ENCODE data around the gene KRT14. TPM values are rescaled to one million over a fixed set of nuclear protein-coding genes. Genes with fewer than 3 reads are reported as not detected.
A peak's percentile ranks its signal among the peaks of the same experiment; 100 is the strongest.

KRT14 gene
- total RNA-seq: 10 to 100 TPM in 1 of 2 donors, 1 to 10 TPM in 1; 6.9 to 18.7 TPM

DNA sequence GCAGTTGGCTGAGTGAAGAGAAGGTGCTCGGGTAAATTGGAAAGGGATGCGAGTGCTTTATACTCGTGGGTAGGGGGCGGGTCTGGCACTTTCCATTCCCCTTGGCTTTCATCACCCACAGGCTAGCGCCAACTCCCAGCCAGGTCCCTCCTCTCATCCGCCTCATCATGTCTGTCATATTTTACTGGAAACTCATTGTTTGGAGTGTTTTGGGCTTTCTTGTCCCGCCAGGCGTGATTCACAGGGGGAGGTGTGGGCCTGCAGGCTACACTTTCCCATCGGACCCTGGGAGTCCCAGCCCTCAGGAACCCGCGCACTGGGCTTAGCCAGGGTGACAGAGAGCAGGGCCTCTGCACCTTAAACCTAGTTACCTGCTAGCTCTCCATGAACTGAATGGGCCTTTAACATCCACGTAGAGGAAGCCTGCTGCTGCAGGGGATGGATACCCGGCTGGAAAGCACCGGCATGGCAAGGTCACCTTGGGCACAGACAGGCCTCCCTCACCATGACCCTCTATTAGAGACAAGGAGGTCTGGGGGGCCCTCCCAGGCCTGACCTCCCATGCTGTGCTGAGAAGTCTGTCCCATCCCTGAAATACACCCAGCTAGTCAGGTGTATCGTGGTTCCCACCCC, at the start of gene KRT14:
Gene KRT14 (minus strand): TSS at position 33 of the 633 bp plus-strand sequence. CDS start 61 bp downstream, outside the sequence.
- H3K27ac ChIP-seq: no peak within 1 kb of the TSS
- no peak for ATAC-seq (ENCODE audit: insufficient number of reproducible peaks, low FRiP score, low read depth)
- no peak within 1 kb of the TSS for H3K4me3 ChIP-seq
- TF ChIP-seq, protein P1, sequence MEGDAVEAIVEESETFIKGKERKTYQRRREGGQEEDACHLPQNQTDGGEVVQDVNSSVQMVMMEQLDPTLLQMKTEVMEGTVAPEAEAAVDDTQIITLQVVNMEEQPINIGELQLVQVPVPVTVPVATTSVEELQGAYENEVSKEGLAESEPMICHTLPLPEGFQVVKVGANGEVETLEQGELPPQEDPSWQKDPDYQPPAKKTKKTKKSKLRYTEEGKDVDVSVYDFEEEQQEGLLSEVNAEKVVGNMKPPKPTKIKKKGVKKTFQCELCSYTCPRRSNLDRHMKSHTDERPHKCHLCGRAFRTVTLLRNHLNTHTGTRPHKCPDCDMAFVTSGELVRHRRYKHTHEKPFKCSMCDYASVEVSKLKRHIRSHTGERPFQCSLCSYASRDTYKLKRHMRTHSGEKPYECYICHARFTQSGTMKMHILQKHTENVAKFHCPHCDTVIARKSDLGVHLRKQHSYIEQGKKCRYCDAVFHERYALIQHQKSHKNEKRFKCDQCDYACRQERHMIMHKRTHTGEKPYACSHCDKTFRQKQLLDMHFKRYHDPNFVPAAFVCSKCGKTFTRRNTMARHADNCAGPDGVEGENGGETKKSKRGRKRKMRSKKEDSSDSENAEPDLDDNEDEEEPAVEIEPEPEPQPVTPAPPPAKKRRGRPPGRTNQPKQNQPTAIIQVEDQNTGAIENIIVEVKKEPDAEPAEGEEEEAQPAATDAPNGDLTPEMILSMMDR (IDR thresholded peaks at IDR 0.05): no peak
- no peak for DNase-seq (ENCODE audit: low spot score)
- H3K27me3 ChIP-seq (replicated peaks; ENCODE audit: insufficient read depth): no peaks in the 10 kb centered on the region
- no peaks in the 10 kb centered on the region for H3K9me3 ChIP-seq
- H3K36me3 ChIP-seq: no peaks in the 10 kb centered on the region
- peaks cover 5 to 12% of the 10 kb centered on the region in 2 donors for H3K4me1 ChIP-seq (ENCODE audit: control insufficient read depth in 1 of 2, low read depth in 2 of 2)

DNA sequence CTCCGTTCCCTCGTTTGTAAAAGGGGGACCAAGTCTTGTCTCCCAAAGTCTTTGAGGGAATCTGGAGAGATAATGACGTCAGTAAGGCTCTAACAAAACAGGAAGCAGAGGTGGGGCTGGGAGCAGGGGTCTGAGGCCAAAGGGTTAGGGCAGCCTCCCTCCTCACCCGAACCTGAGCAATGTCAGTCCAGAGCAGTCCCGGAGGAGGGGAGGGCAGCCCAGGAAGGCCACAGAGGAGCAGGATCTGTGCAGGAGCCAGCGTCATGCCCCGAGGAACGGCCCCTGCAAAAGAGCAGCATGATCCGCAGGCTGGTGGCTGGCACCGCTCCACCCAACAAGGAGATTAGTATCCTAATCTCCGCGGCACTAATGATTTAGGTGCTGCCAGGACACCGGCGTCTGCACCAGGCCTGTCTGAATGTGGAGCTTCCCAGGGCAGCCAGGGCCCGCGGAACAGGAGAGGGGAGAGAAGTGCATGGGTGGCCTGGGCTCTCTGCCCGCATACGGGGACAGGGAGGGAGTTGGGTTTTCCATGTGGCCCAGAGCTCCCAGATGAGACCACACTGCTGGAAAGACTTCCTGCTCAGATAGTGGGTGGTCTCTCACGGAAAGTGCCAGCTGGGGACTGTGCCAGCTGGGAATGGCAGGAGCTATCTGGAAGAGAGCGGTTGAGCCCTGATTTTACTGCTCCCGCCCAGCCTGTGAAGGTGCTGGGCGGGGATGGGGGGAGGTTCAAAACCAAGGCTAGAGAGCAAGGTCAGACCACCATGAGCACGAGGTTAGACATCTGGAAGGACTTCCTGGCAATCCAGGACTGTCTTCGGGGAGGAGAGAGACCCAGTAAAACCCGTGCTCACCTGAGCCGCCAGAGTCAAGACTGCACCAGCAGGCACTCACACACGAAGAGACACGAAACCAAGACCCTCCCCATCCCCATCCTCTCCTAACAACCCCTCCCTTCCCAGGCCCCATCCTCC, 48.7 kb upstream of the KRT14 start:
- peak overlapping the region; percentile 22 for H3K4me3 ChIP-seq
- TF ChIP-seq, protein P1 (IDR thresholded peaks at IDR 0.05): no peak
- H3K9me3 ChIP-seq: no peaks in the 10 kb centered on the region
- H3K4me1 ChIP-seq (ENCODE audit: control insufficient read depth in 1 of 2, low read depth in 2 of 2): peaks cover 0 to 12% of the 10 kb centered on the region in 2 donors
- H3K27ac ChIP-seq: no peak overlapping the region
- H3K36me3 ChIP-seq: no peaks in the 10 kb centered on the region
- no peaks in the 10 kb centered on the region for H3K27me3 ChIP-seq (replicated peaks; ENCODE audit: insufficient read depth)
- no peak for ATAC-seq (ENCODE audit: insufficient number of reproducible peaks, low FRiP score, low read depth)
- DNase-seq (ENCODE audit: low spot score): no peak

DNA sequence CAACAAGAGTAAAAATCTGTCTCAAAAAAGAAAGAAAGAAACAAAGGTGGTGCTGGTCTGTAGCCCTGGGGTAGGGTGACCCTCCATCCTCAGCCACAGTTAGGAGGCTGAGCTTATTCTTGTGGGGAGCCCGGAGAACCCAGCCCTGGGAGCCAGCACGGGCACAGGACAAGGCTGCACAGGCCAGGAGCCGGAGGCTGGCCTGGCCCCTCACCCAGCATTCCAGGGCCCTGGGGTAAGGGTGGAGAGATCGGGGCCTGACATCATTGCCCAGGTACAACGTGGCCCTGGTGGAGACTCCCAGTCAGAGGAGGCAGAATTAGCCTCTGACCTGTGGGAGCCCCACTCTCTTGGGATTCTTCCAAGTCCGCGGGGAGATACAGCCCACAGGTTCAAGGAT, 47.9 kb upstream of the KRT14 start:
- no peaks in the 10 kb centered on the region for H3K27me3 ChIP-seq (replicated peaks; ENCODE audit: insufficient read depth)
- H3K4me3 ChIP-seq: no peak overlapping the region
- DNase-seq (ENCODE audit: low spot score) (no peak), ATAC-seq (ENCODE audit: insufficient number of reproducible peaks, low FRiP score, low read depth) (no peak)
- H3K9me3 ChIP-seq: no peaks in the 10 kb centered on the region
- TF ChIP-seq, protein P1 (IDR thresholded peaks at IDR 0.05): no peak
- H3K27ac ChIP-seq: no peak overlapping the region
- H3K4me1 ChIP-seq (ENCODE audit: control insufficient read depth in 1 of 2, low read depth in 2 of 2): peaks cover 0 to 12% of the 10 kb centered on the region in 2 donors
- no peaks in the 10 kb centered on the region for H3K36me3 ChIP-seq

DNA sequence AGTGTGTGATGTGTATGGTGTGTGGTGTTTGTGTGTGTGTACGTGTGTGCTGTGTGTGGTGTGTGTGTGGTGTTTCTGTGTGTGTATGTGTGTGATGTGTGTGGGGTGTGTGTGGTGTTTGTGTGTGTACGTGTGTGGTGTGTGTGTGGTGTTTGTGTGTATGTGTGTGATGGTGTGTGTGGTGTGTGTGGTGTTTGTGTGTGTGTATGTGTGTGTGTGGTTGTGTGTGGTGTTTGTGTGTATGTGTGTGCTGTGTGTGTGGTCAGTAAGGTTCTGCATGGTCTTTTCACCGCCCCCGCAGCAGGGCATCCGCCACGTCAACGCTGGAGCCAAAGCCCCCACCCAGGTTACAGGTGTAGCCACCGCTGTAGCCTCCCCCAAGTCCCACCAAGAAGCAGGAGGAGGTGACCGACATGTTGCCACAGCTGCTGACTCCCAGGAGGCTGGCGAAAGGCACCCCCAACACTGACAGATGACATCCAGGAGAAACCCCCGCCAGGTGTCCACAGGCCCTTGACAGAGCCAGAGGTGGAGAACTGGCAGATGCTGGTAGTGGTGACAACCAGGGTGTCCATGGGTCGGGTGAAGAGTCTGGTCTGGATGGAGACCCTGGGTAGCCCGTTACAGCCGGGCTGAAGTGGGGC, 47.0 kb upstream of the KRT14 start:
- DNase-seq (ENCODE audit: low spot score) (no peak), ATAC-seq (ENCODE audit: insufficient number of reproducible peaks, low FRiP score, low read depth) (no peak)
- Histone ChIP-seq H3K27me3 (replicated peaks; ENCODE audit: insufficient read depth) (no peaks in the 10 kb centered on the region), H3K27ac (no peak overlapping the region), H3K4me3 (no peak overlapping the region), H3K36me3 (no peaks in the 10 kb centered on the region), H3K9me3 (no peaks in the 10 kb centered on the region), H3K4me1 (ENCODE audit: control insufficient read depth in 1 of 2, low read depth in 2 of 2) (peaks cover 0 to 12% of the 10 kb centered on the region in 2 donors)
- TF ChIP-seq, protein P1 (IDR thresholded peaks at IDR 0.05): no peak

Data from thoracic aorta (tissue), 2 donors.